NCI-H146 (cell line): Measurements from ENCODE around the gene DHRS7.
"Not testable (repeated sequence)": the region's sequence is repeated elsewhere in the genome, so short reads cannot be mapped to it uniquely, and the experiment has no call there.

Experiments used
- DNase-seq: peaks from one replicate; lab custom pipeline; 2025; lab: John Stamatoyannopoulos, UW

DHRS7 gene

DNA sequence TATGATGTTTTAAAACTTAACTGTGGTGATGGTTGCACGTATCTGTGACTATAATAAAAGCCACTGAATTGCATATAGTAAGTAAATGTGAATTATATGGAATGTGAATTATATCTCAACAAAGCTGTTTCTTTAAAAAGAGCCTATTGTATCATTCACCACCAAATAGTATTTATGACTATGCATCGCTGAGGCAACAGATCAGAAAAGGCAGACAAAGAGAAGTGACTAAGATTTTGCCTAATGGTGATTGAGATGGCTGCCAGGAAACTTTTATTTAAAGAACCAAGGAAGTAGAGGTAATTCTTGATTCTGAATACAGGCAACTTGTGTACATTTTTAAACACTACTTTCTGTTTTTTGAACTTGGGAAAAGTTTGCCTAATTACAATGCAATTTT is 31.7 kb downstream of the DHRS7 start:
- no peak for DNase-seq

DNA sequence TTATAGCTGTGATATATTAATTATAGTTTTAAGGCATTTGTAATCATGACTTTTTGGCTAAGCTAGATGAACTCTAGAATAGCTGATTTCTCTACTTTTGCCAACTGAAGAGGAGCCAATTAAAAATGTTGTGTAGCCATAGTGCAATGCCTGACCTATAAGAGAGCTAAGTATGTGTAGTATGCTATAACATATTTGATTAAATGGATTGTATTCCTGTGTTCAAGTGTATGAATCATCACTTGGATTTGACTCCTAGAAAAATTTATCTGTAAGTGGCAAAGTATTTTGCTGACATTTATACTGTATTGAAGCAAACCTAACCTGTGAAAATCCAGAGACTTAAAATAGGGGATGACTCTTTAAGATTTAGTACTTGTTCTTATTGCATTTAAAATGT is 39.3 kb downstream of the DHRS7 start:
- no peak for DNase-seq

DNA sequence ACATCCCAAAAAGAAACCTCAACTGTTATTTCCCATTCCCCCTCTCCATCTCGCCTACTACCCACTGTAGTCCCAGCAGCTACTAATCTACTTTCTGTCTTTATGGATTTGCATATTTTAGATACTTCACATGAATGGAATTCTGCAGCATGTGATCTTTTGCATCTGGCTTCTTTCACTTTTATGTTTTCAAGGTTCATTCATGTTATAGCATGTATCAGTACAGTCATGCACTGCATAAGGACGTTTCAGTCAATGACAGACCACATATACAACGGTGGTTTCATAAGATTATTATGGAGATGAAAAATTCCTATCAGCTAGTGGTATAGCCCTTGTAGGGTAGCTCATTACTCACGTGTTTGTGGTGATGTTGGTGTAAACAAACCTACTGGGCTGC is 49.0 kb downstream of the DHRS7 start:
- DNase-seq: no peak

GRCh38 chr14:60114881-60115280 is 50.3 kb downstream of the DHRS7 start:
- no peak for DNase-seq

DNA sequence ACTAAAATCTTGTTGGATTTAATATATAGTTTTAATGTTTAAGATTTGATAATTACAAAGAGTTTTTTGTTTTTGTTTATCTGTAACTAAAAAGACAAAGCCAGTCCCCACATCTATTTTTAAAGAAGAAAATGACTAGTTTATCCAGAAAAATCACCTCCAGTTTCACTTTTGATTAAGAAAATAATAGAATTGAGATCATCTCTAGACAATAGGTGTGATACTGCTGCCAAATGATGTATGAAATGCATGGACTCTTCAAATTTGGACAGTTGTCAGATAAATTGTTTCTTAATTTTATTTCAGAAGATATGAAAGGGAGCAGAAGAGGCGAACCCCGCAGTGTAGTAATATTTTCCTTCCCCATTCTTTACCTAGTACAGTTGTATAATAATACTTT is 53.5 kb downstream of the DHRS7 start:
- no peak for DNase-seq

GRCh38 chr14:60107477-60107876 is 57.7 kb downstream of the DHRS7 start:
- no peak for DNase-seq

- DNase-seq: no peak
These were observed 58.9 kb downstream of the DHRS7 start for GRCh38 chr14:60106339-60106738.

GRCh38 chr14:60102389-60102788 is 62.8 kb downstream of the DHRS7 start:
- no peak for DNase-seq

- no peak for DNase-seq
These were observed 63.4 kb downstream of the DHRS7 start for GRCh38 chr14:60101786-60102185.

- not testable (repeated sequence) for DNase-seq
These were observed 65.3 kb downstream of the DHRS7 start for GRCh38 chr14:60099855-60100254.

DNA sequence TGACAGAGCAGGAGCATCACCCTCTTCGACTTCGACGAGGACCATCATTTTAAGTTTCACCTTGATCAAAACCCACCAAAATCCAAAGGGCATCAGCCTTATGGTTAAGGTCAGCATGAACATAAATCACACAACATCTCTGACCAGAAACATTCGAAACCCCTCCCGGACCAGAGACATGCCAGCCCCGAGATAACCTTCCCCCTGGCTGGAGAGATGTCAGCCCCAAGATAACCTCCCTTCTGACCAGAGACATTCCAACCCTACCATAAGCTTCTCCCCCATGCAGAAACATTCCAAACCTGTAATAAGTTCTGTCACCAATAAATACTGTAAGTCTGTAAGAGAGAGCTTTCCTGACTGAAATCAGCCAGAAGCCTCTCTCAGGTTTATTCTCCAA is 67.2 kb downstream of the DHRS7 start:
- no peak for DNase-seq

GRCh38 chr14:60095781-60096450 is 69.3 kb downstream of the DHRS7 start:
- no peak for DNase-seq

DNA sequence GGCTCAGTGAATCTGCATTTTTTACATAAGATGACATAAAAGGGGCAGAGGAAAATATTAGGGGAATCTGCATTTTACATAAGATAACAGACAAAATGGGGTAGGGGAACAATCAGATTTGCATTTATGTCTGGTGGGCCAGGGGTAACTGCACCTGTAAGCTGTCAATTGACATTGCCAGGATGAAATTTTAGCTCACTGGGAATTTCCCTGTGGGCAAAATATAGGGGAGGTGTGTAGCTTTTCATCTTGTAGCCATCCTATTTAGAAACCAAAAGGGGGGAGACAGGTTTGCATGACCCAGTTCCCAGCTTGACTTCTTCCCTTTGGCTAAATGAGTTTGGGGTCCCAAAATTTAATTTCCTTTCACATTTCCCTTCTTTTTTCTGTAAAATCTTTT is 70.0 kb downstream of the DHRS7 start:
- no peak for DNase-seq

DNA sequence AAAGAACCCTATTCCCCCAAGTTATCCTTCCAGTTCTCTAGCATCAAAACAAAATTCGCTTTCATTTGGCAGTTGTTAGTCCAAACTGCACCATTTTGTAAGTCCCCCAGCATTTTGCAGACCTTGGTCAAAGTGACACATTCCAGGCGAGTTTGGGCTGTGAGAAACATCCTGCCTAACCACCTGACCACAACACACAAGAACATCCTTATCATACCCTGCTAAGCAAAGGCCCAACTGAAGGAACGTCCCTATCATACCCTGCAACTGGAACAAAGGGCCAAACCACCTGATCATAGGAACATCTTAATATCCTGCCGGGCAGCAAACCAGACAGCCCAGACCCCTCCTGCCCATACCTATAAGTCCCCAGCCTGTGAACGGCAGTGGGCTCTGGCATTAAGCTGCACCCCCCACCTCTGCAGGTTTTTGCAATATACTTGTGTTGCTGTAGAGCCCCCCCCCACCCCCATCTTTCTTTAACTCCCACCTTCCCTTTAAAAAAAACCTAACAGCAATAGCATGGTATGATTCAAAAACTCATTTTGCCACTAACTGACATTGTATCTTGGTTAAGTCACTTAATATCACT is 70.8 kb downstream of the DHRS7 start:
- no peak for DNase-seq
